Activated naive CD4-positive, alpha-beta T cell treated with anti-CD3 and anti-CD28 coated beads, Interleukin-2, amount 50 U/mL, for 24 hours (primary cell): ENCODE results near the gene CCDC197.

Experiments
- H3K27ac Mint-ChIP-seq: one replicate; pipeline ENCODE4 v1.8.0; 2021; ENCODE audit warnings: mild to moderate bottlenecking, mixed read lengths
- H3K27me3 Mint-ChIP-seq: one replicate; pipeline ENCODE4 v1.8.0; 2021; ENCODE audit warnings: mixed read lengths
- H3K36me3 Mint-ChIP-seq: one replicate; pipeline ENCODE4 v1.8.0; 2021; ENCODE audit warnings: mixed read lengths
- H3K4me1 Mint-ChIP-seq: one replicate; pipeline ENCODE4 v1.8.0; 2021; ENCODE audit warnings: mixed read lengths
- H3K4me3 Mint-ChIP-seq: one replicate; pipeline ENCODE4 v1.8.0; 2021; ENCODE audit warnings: mild to moderate bottlenecking, mixed read lengths
- H3K9me3 Mint-ChIP-seq: one replicate; pipeline ENCODE4 v1.8.0; 2021; ENCODE audit warnings: mixed read lengths

Gene CCDC197

DNA sequence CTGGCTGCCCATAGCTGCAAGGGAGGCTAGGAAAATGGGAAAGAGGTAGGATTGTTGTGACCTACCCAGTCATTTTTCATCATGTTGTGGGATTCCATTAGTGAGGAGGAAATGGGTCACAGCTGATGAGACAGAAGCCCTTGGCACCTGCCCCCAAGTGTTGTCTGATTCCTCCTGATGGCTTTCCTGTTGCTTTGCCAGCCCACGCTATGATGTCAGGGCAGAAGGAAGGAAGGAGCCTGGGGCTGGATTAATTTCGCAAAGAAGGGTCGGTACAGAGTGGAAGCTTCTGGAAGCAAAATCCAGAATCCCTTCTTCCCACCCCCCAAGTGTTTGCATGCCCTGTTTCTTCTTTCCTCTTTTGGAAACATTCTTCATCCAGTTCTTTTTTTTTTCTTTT, 37.8 kb downstream of the CCDC197 start:
- Mint-ChIP-seq H3K27ac (no peak overlapping the region), H3K9me3 (no peaks in the 10 kb centered on the region)

DNA sequence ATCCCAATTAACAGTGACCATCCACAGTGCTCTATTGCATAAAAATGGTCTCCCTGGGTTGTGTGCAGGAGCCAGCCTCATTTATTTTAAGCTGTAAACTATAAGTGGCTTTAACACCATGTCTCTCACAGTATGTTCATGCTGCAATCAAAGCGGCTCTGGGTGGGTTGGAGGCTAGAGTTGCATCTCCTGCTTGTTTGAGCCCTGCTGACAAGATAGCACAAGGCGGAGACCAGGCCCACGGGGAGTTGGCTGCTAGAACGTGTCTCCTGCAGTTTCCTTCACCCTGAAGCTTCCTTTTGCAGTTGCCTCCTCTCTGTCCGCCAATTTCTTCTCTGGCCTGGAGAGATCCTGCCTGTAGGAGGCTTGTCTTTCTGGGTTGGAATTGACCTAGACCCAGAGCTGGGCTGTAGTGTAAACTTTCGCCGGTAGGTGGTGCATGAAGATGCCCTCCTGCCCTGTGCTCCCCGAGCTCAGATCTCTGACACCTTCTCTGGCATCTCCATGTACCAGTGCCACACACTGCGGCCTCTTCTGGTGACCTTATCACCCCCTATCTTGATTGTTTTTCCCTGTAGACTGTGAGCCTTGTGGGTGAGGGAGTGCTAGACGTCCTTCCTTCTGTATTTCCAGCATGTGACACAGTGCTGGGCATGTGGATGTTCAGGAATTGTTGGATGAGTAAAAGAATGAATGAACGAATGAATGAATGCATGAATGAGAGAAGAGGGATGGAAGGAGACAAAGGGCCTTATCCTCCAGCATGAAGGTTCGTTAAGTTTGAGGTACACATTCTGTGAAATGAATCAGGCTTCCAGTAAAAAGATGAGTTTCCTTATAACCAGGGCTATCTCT, 39.4 kb downstream of the CCDC197 start:
- Mint-ChIP-seq H3K9me3 (no peaks in the 10 kb centered on the region), H3K27me3 (no peaks in the 10 kb centered on the region), H3K27ac (no peak overlapping the region), H3K4me3 (no peak overlapping the region), H3K36me3 (no peaks in the 10 kb centered on the region), H3K4me1 (peaks cover 4% of the 10 kb centered on the region)

More for the DNA sequence above, 37.8 kb downstream of the CCDC197 start:
- Mint-ChIP-seq H3K36me3 (no peaks in the 10 kb centered on the region), H3K4me3 (no peak overlapping the region), H3K27me3 (no peaks in the 10 kb centered on the region), H3K4me1 (peaks cover 4% of the 10 kb centered on the region)

DNA sequence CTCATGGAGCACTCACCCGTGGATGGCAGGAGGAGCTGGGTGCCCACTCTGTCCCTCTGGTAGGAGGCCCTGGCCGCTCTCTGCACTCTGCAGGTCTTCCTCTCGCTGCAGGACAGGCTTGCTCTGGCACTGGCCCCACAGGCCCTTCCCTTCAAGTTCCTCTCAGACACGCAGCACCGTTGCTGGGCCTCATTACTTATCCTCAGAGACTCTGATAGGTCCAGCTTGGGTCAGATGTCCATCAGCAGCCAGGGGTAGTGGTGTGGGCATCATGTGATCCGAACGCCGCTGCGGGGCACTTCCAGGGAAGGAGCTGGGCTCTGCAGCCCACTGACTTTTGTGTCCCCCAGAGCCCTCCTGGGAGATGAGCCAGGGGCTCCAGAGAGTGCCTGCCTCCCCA, 40.9 kb downstream of the CCDC197 start:
- Mint-ChIP-seq H3K4me3 (no peak overlapping the region), H3K27ac (no peak overlapping the region), H3K4me1 (peaks cover 4% of the 10 kb centered on the region), H3K9me3 (no peaks in the 10 kb centered on the region), H3K36me3 (no peaks in the 10 kb centered on the region), H3K27me3 (no peaks in the 10 kb centered on the region)

DNA sequence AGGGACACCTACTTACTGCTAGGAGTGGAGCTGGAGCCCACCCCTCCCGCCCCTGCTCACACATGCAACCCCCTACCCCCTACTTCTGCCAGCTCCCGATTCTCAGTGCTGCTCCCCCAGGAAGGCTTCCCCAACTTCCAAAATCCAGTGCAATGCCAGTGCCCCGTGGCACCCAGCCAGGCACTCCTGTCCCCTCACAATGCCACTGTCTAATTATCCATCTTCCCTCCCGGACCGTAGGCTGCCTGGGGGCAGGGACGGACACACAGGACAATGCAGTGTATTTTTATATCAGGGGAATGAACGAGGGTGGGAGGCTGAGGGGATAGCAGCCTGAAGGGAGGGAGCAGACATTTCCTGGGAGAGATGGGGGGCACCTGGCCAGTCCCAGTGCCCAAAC, 41.4 kb downstream of the CCDC197 start:
- Mint-ChIP-seq H3K4me1 (peaks cover 4% of the 10 kb centered on the region), H3K4me3 (no peak overlapping the region), H3K36me3 (no peaks in the 10 kb centered on the region), H3K27me3 (no peaks in the 10 kb centered on the region), H3K9me3 (no peaks in the 10 kb centered on the region), H3K27ac (no peak overlapping the region)

DNA sequence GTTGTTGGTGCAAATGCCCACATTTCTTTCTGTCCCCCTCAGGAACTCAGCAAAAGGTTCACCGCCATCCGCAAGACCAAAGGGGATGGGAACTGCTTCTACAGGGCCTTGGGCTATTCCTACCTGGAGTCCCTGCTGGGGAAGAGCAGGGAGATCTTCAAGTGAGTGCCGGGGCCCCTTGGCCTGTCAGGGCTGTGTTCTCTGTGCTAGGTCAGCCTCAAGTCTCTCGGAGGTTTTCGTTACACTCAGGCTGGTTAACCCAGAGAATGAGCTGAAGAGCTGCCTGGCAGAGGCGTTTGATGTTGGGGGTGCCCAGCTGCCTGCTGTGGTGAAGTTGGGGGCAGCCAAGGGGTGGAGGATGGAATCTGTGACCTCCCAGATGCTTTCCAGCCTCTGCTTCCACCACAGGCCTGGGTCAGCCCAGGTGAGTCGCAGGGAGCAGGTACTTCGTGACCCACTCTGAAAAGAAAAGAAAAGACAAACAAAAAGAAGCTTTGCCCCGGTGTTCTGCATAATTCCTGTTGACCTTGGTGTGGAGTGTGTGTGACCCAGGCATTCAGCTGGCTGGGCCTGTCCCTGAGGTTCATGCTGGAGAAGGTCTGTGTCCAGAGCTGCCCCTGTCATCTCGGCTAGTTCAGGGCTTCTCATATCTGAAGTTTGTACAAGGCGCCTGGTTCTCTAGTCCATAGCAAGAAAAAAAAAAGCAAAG, 42.0 kb downstream of the CCDC197 start:
- H3K27me3 Mint-ChIP-seq, result no peaks in the 10 kb centered on the region
- H3K9me3 Mint-ChIP-seq, result no peaks in the 10 kb centered on the region
- H3K36me3 Mint-ChIP-seq, result no peaks in the 10 kb centered on the region
- no peak overlapping the region for H3K4me3 Mint-ChIP-seq
- peaks cover 4% of the 10 kb centered on the region for H3K4me1 Mint-ChIP-seq
- H3K27ac Mint-ChIP-seq, result no peak overlapping the region

DNA sequence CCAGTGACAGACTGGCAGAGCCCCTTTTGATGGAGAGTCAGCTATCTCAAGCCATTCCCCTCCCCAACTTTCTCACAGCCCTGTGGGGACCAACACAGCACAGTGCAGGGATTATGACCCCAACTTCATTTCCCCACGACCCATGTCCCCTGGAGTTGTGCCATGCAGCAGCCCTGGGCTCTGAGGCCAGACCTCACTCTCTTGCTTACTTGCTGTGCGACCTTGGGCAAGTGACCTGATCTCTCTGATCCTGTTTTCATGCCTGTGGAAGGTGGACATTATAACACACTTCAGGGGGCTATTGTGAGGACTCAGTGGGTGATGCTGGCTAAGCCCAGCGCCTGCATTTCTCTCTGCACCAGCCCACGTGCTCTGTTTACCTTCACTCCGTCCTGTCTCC, 43.1 kb downstream of the CCDC197 start:
- Mint-ChIP-seq H3K4me3 (no peak overlapping the region), H3K27me3 (no peaks in the 10 kb centered on the region), H3K36me3 (no peaks in the 10 kb centered on the region), H3K4me1 (peaks cover 4% of the 10 kb centered on the region), H3K27ac (no peak overlapping the region), H3K9me3 (no peaks in the 10 kb centered on the region)

DNA sequence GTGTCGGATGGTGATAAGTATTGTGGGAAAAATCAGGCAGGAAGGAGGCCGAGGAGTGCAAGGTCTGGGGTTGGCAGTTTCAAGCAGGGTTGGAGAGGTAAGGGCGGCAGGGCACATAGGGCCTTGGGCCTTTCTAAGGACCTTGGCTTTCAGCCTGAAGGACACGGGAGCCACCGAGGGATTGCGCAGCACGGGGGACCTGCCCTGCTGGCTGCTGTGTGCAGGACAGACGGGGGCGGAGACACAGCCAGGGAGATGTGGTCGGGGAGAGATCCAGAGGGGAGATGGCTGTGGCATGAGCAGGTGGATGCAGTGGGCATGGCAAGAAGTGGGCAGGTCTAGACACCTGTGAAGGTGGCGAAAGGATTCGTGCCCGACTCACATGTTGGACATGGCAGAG, 43.7 kb downstream of the CCDC197 start:
- H3K36me3 Mint-ChIP-seq, result no peaks in the 10 kb centered on the region
- H3K4me3 Mint-ChIP-seq, result no peak overlapping the region
- no peaks in the 10 kb centered on the region for H3K27me3 Mint-ChIP-seq
- no peak overlapping the region for H3K27ac Mint-ChIP-seq
- H3K4me1 Mint-ChIP-seq, result peaks cover 4% of the 10 kb centered on the region
- H3K9me3 Mint-ChIP-seq, result no peaks in the 10 kb centered on the region

DNA sequence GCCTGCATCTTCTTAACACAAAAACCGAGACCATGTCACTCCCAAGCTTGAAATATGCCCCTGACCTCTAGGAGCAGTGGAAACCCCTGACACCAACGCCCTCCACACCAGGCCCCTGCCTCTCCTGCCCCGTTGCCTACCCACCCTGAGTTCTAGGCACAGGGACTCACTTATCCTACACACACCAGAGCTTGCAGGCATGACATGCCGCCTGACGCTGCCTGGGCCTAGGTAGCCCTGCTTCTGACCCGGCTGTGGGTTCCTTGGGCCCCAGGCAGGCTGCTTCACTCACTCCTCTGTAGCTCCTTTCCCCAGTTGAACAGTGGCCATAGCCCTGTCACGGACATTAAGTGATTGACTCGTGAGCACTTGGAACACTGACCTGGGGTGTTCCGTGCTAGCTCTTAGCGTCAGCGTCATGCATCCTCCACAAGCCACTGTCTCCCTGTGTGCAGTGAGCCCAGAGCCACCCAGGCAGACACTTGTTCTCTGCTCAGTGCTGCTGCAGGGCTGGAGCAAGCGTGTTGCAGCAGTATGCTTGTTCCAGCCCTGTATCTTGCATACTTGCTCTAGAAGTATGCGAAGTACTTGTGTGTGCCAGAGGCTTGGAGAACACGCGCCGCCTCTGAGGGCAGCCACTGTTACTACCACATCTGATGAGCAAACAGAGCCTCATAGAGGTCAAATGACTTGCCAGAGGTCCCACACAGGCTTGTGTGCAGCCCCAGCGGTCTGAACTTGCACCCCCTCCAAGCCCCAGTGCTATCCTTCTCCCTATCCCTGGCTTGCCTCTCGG, 44.6 kb downstream of the CCDC197 start:
- Mint-ChIP-seq H3K36me3 (no peaks in the 10 kb centered on the region), H3K9me3 (no peaks in the 10 kb centered on the region), H3K4me3 (no peak overlapping the region), H3K4me1 (peaks cover under 1% of the 10 kb centered on the region), H3K27me3 (no peaks in the 10 kb centered on the region), H3K27ac (no peak overlapping the region)

DNA sequence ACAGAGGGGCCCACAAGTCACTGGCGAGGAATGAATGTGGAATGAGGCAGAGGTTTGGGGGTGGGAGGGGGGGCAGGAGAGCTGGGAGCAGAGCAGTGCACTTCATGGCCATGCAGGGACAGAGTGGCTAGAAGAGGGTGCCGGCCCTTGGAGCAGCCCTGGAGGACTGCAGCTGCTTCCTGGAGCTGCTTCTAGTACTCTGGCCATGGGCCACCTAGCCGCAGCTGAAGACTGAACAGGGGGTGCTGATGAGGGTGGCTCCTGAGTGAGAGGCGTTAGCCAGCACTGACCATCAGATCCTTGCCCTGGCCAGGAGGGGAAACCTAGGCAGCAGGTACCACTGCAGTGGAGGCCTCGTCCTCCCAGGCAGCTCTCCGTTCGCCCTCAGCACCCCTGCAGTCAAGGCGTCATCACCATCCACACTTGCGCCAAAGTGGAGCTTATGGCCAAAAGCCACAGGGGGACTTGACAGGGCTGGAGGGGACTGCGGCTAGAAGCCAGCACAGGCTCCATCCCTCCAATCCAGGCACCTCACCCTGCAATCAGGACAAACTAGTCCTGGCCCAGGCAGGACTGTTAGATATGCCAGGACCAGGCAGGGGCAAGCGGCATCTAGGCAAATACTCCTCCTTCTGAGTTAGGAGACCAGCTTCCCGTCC, 45.5 kb downstream of the CCDC197 start:
- H3K9me3 Mint-ChIP-seq, result no peaks in the 10 kb centered on the region
- no peaks in the 10 kb centered on the region for H3K4me1 Mint-ChIP-seq
- H3K4me3 Mint-ChIP-seq, result no peak overlapping the region
- H3K36me3 Mint-ChIP-seq, result no peaks in the 10 kb centered on the region
- no peaks in the 10 kb centered on the region for H3K27me3 Mint-ChIP-seq
- no peak overlapping the region for H3K27ac Mint-ChIP-seq

DNA sequence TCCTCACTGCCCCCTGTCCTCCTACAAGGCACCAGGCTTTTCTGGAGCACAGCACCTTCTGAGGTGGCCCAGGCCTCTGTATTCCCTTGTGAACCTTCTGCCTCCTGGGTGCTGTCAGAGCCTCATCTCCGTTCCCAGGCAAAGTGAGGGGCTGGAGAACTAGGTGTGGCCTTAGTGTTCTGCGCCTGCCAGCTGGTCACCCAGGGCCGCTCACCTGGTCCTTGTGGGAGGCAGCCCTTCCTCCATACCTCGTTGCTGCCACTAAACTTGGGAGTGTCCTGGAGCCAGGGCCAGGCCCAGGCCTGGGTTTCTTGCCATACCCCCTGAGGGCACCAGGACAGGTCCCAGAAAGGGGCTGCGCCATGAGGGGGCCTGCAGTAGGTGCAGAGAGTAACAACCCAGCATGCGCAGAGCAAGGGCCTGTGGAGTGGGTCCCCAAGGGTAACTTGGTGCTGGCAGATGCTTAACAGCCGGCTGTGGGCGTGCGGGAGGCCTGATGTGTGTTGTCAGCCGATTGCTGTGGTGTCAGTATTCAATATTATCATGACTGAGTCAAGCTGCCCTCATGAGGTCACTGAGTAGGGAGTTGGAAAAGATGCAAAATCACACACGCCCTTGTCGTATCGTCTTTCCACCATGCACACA, 46.1 kb downstream of the CCDC197 start:
- Mint-ChIP-seq H3K27ac (no peak overlapping the region), H3K4me3 (no peak overlapping the region), H3K4me1 (no peaks in the 10 kb centered on the region), H3K27me3 (no peaks in the 10 kb centered on the region), H3K36me3 (no peaks in the 10 kb centered on the region), H3K9me3 (no peaks in the 10 kb centered on the region)

DNA sequence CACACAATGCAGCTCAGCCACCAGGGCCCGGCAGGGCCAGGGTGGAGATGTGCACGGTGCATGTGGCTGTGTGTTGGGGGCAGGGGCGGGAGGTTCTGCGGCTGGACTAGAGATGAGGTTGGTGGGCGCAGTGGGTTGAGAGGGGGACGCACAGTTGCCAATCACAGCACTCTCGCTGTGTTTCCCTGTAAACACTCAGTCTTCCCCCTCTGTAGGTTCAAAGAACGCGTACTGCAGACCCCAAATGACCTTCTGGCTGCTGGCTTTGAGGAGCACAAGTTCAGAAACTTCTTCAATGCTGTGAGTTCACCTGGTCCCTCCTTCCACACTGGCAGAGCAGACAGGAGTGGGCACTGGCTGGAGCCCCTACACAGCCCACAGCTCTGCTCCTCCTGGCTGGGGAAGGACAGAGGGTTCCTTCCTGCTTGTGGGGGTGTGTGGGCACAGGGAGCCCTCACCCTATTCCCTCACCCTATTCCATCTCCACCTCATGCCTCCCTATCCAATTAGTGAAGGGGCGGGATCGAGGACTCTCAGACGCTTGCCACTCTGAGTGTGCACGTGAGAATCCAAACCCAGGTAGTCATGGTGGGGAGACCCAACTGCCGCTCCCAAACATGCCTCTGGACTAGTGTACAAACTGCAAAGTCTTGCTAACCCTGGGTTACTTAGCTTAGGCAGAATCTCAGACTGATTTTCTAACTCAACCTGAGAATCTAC, 46.8 kb downstream of the CCDC197 start:
- Mint-ChIP-seq H3K4me1 (no peaks in the 10 kb centered on the region), H3K4me3 (no peak overlapping the region), H3K36me3 (no peaks in the 10 kb centered on the region), H3K9me3 (no peaks in the 10 kb centered on the region), H3K27me3 (no peaks in the 10 kb centered on the region), H3K27ac (no peak overlapping the region)

DNA sequence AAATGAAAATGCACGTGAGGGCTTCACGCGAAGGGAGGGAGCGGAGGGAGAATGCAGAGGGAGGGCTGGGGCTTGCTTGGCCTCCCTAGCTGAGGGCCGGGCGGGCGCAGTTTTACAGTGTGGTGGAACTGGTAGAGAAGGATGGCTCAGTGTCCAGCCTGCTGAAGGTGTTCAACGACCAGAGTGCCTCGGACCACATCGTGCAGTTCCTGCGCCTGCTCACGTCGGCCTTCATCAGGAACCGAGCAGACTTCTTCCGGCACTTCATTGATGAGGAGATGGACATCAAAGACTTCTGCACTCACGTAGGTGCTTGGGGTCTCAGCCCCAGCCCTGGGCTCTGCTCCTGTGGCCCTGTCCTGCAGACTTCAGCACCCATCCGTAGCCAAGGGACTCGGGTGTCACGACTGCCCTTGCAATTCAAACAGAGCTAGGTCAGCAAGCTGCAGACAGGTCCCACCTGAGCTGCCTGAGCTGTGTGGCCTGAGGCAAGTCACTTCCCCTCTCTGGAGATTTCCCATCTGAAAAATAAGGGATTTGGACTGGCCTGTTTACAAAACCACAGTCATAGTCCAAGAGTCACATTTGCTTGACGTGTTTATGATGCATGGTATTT, 47.5 kb downstream of the CCDC197 start:
- no peaks in the 10 kb centered on the region for H3K27me3 Mint-ChIP-seq
- no peaks in the 10 kb centered on the region for H3K4me1 Mint-ChIP-seq
- no peak overlapping the region for H3K27ac Mint-ChIP-seq
- H3K36me3 Mint-ChIP-seq, result no peaks in the 10 kb centered on the region
- no peak overlapping the region for H3K4me3 Mint-ChIP-seq
- no peaks in the 10 kb centered on the region for H3K9me3 Mint-ChIP-seq

DNA sequence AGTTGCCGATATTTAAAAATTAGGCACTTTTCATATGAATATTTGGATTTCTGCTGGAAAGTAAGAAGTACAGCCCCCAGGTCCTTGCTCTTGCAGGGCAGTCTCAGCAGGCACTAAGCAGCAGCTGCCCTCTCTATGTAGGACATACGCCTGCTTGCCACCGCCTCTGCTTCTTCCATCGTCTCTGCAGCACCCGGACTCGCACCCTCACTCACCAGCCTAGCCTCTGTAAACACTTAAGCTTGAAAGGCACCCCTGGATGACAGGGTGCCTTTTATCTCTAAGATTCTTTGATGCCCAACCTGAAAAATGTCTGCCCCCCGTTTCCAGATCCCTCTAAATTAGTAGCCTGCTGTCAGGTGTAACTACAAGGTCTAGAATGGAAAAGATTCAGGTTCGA, 48.0 kb downstream of the CCDC197 start:
- Mint-ChIP-seq H3K27me3 (no peaks in the 10 kb centered on the region), H3K4me1 (no peaks in the 10 kb centered on the region), H3K9me3 (no peaks in the 10 kb centered on the region), H3K27ac (peak overlapping the region; percentile 65), H3K4me3 (no peak overlapping the region), H3K36me3 (peaks cover under 1% of the 10 kb centered on the region)
